NCI-H146 treated with DMSO at 0.1 percent for 48 hours (cell line): ENCODE measurements around the gene DMD.
"Not testable (repeated sequence)": the region's sequence is repeated elsewhere in the genome, so short reads cannot be mapped to it uniquely, and the experiment has no call there.

Experiments used
- DNase-seq: peaks from one replicate; lab custom pipeline; 2025; ENCODE audit not compliant: unreplicated experiment; lab: John Stamatoyannopoulos, UW

Gene DMD

GRCh38 chrX:32644476-32645245 lies 566.7 kb downstream of the DMD start:
- no peak for DNase-seq

GRCh38 chrX:32642283-32642682 lies 569.1 kb downstream of the DMD start:
- DNase-seq: no peak

- DNase-seq: no peak
Observed at GRCh38 chrX:32618154-32618553, 593.2 kb downstream of the DMD start.

GRCh38 chrX:32614707-32615106 lies 596.6 kb downstream of the DMD start:
- no peak for DNase-seq

DNA sequence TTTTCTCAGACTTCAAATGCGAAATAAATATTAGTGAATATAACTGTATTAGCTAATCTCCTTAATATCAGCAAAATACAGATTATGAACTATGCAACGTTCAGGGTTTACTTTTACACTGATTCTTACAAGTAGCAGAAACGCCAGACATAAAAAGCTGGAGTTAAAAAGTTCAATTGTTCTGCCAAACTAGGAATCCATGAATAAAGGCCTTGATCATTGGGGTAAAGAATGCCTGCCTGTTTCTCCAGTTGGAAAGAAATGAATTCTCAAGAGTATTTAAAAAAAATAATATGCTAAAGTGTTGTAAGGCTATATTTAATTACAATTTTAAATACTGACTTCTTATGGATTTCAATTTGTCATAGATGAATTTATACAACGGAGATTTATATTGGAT lies 612.2 kb downstream of the DMD start:
- DNase-seq: no peak

DNA sequence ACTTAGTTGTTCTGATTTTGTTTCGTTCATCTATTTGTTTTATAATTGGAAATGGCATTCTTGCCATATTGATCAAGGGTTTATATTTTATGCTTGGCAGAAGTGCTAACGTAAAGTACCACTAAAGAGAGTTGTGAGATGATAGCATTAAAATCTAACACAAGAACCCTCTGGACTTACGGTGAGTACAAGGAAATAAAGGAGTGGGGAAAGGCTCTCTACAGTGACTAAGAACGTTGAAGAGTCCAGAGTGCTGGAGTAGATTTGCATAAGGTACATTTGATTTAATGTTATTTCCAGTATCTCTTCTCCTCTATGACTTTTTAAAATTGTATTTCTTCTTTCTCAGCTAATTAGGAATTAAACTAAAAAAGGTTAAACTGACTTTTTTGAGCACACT lies 612.6 kb downstream of the DMD start:
- no peak for DNase-seq

DNA sequence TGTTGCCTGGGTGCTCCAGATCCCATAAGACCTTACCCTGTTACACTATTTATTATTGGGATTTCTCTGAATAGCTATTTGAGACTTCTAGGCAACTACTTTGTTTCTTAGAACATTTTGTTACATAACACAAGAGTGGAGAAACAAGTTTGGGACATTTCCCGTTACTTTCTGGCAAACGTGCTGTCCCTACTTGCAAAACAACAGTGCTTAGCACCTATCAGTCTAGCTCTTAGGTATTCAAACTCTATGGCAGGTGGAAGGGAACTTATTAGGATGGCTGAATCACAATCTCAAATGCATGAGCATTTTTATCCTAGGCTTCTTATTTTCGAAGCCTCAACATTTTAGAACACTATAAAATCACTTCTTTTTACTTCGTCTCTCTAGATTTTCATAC lies 613.6 kb downstream of the DMD start:
- no peak for DNase-seq

GRCh38 chrX:32592786-32593185 lies 618.6 kb downstream of the DMD start:
- no peak for DNase-seq

GRCh38 chrX:32591589-32591988 lies 619.8 kb downstream of the DMD start:
- DNase-seq: no peak

DNA sequence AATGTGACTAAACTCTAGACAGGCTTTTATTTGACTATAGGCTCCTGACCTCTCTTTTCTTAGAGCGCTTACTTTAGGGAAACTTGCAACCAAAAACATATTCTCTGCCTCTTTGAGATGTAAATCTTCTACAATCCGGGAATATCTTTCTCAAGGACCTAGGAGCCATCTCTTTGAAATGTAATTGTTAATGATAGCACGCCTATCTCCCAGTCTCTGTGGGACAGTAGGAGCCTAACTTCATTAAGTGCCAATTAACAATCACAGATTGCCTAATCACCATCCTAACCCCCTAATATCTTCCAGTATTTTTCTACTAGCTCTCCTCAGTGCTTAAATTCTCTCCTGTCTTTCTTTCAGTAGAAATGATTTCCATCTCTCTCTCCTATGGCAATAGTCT lies 628.6 kb downstream of the DMD start:
- DNase-seq: no peak

DNA sequence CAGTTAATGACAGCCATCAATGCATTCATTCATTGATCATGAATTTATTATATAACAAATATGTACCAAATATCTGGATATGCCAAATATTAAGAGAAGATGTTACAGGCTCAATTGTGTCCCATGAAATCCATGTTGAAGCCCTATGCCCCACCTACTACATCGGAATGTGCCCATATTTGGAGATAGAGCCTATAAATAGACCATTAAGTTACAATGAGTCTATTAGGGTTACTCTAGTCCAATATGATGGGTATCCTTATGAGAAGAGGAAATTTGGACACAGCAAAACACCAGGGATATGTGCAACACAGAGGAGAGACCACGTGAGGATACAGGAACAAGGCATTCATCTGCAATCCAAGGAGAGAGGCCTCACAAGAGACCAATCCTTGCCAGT lies 634.5 kb downstream of the DMD start:
- no peak for DNase-seq

GRCh38 chrX:32572644-32573043 lies 638.7 kb downstream of the DMD start:
- DNase-seq: no peak

DNA sequence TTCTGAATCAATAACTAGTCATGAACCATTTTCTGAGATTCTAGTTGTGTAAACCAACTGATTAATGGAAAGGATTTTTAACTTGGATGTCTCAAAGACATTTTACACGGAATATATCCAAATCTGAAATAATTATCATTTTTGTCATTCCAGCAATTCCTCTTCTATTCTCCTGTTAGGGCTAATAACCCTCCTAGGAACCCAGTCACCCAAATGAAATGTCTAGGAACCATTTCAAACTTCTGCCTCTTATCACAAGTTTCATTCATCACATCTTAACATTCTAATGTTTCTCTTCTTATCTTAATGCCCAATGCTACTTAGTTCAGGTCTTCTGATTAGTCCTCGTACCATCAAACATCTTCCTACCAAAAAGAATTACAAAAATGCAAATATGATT lies 639.8 kb downstream of the DMD start:
- no peak for DNase-seq

GRCh38 chrX:32562261-32562660 lies 649.1 kb downstream of the DMD start:
- DNase-seq: no peak

- DNase-seq: no peak
Observed at GRCh38 chrX:32545101-32545500, 666.2 kb downstream of the DMD start.

DNA sequence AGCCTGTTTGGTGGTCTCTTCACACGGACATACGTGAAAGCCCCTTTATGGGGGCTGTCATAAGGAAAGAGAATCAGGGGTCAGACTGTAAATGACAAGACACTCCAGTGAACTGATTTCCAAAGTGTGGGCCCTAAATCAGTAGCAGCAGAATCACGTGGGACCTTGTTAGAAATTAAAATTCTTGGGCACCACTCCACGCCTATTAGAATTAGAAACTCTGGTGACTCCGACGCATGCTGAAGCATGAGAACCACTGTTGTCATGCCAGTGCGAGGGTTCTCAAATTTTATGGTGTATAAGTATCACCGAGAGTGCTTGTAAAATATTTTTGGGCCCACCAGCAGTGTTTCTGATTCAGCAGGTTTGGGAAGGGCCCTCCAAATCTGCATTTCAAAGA lies 672.8 kb downstream of the DMD start:
- no peak for DNase-seq

GRCh38 chrX:32533848-32534247 lies 677.5 kb downstream of the DMD start:
- no peak for DNase-seq

DNA sequence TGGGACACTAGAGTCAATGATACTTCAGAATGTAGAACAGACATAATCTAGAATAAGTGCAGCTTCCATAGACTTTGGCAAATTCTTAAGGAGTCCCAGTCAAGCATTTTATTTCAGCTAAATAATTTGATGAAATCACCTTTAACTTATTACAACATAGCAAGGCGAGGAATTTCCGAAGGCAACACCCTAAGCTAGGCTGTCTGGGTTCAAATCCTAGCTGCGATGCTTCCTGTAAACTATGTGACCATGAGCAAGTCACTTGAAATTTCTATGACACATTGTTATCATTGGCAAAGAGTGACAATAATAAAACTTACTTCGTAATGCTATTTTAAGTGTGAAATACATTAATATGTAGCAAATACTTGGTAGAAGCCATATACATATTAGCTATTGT lies 679.1 kb downstream of the DMD start:
- DNase-seq: no peak

DNA sequence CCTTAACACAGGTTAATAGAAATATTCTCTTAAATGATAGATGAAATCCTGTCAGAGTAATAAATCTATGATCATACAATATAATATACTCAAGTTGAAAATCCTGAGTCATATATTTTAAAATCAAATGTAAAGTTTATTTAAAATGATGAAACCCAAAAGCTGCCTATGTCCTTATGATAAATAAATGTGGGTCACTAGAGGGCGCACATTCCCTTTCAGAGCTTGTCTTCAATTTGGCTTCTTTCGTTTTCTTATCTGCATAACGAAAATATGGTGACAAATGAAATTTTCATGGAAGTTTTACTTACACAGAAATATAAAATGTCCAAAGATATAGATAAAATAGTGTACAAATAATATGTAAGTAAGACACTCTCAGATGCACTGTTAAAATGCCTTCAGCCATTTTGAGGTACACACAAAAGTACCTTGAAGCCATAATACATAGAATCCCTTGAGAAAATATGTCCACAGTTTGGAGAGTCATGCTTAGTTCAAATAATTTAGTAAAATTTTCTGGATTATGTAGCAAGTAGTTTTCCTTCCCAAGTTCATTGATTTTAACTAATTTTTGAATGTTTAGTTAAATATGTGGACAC lies 680.4 kb downstream of the DMD start:
- DNase-seq: no peak

DNA sequence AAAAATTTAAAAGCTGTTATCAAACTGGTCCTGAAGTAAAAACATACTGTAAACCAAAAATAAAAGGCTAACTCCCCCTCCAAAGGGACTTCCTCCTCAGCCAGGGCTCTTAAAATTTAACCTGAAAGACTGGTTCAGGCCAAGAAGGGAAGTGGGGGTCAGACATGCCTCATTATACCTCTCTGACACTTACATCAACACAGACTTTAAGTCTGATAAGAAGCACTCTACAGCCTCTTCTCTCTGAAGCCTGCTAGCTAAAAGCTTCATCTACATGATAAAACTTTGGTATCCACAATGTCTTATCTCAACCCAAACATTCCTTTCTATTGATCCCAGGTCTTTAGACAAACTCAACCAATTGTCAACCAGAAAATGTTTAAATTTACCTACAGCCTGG lies 682.9 kb downstream of the DMD start:
- DNase-seq: not testable (repeated sequence)

DNA sequence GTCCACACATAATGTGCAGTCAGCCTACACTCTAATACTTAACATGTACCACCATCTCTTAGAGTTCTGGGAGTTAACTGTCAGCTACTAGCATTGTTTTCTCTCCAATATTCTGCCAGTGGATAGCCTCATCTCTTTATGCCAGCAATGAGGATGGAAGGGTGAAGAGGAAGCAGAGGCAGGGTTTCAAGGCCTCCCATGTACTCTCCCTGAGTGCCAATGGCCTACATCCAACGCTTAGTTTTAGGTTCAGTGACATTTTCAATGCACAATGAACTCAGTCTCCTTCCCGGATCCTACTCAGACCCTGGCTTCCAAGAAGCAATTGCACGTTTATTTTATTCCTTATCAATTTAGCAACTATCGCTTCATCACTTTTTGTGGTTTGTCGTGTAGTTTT lies 686.1 kb downstream of the DMD start:
- no peak for DNase-seq

DNA sequence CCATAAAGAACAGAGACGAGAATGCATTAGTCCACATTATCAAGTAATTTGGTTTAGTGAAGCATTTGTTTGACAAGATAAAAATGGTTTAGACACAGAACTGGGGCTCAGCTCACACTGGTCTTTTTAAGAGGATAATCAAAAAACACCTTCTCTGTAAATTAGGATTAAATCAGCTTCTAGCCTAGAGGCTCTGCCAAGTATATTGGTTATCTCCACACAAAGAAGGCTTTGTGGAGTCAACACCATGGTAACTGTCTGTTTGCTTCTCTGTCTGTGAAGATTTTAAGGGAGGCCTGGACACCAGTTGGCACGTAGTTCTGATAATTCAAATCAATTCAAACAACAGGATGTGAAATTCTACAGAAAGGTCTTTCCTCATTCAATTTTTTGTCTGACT lies 687.0 kb downstream of the DMD start:
- DNase-seq: no peak

DNA sequence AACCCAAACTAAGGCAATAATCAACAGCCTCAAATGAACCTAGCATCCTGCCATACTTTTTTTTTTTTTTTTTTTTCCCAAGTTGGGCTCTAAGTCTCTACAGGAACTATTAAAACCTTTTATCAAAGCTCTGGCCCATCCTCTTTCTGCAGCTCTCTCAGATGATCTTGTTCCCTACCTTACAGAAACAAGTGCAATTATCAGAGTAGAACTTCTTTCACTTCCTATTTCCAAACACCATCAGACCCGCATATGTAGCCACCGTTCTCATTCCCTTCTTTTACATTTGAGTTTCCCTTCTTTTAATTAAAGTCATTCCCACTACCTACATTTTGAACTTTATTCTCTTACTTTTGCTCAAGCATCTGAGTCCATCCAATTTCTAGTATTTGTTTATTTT lies 690.6 kb downstream of the DMD start:
- DNase-seq: no peak
